GM19468 (cell line): ENCODE data around the gene HAUS5.
"Not testable (repeated sequence)": the region's sequence is repeated elsewhere in the genome, so short reads cannot be mapped to it uniquely, and the experiment has no call there.

Source experiments
- ATAC-seq: cut with Tn5 transposase; IDR thresholded peaks from one replicate; pipeline ENCODE4 v1.9.1; 2021; ENCODE audit warnings: mild to moderate bottlenecking, moderate library complexity, moderate number of reproducible peaks; ENCODE audit not compliant: unreplicated experiment; ENCODE audit errors: extremely low read depth

Gene HAUS5

GRCh38 chr19:35642312-35642711, 29.8 kb downstream of the HAUS5 start:
- no peak for ATAC-seq

GRCh38 chr19:35642798-35643254, 30.3 kb downstream of the HAUS5 start:
- ATAC-seq: no peak

- peak; percentile 26 for ATAC-seq
These were observed 31.0 kb downstream of the HAUS5 start for GRCh38 chr19:35643255-35644205.

GRCh38 chr19:35644206-35644986, 31.9 kb downstream of the HAUS5 start:
- peak; percentile 54 for ATAC-seq

- ATAC-seq: no peak
These were observed 32.6 kb downstream of the HAUS5 start for GRCh38 chr19:35644987-35645679.

GRCh38 chr19:35645680-35646511, 33.4 kb downstream of the HAUS5 start:
- no peak for ATAC-seq

- ATAC-seq: peak; percentile 43
These were observed 35.8 kb downstream of the HAUS5 start, which contains the start of gene COX6B1 for GRCh38 chr19:35648017-35648961. TSS of gene COX6B1 (plus strand) at chr19:35648323. CDS start at chr19:35651244, 2,921 bp downstream.

GRCh38 chr19:35650581-35650980, 38.0 kb downstream of the HAUS5 start:
- ATAC-seq: no peak

GRCh38 chr19:35654828-35655227, 42.3 kb downstream of the HAUS5 start:
- not testable (repeated sequence) for ATAC-seq

- ATAC-seq: no peak
These were observed 43.1 kb downstream of the HAUS5 start for GRCh38 chr19:35655600-35655999.

GRCh38 chr19:35656700-35657099, 44.2 kb downstream of the HAUS5 start:
- ATAC-seq: no peak

GRCh38 chr19:35657904-35658700, 45.6 kb downstream of the HAUS5 start:
- ATAC-seq: no peak

GRCh38 chr19:35661995-35662340, 49.4 kb downstream of the HAUS5 start:
- no peak for ATAC-seq

- no peak for ATAC-seq
These were observed 51.4 kb downstream of the HAUS5 start for GRCh38 chr19:35663981-35664380.

GRCh38 chr19:35665157-35665556, 52.6 kb downstream of the HAUS5 start:
- no peak for ATAC-seq

GRCh38 chr19:35665604-35666003, 53.1 kb downstream of the HAUS5 start:
- ATAC-seq: no peak

GRCh38 chr19:35666251-35666913, 53.8 kb downstream of the HAUS5 start, which contains the start of gene UPK1A:
TSS of gene UPK1A (plus strand) at chr19:35666517. CDS start at chr19:35666813, 296 bp downstream.
- no peak for ATAC-seq
